Heart left ventricle (tissue), 13 donors: ENCODE data around the gene NUMB.

ENCODE experiments used
- CTCF ChIP-seq, 12 donors: fragments of 200-600 bp; sonication (generic) in 4 of 12; IDR thresholded peaks; one replicate each; pipeline versions ENCODE4 v1.5.0 to v1.8.0; 2018 to 2022; ENCODE audit warnings: antibody characterized with exemption in 12 of 12, mild to moderate bottlenecking in 5 of 12
- POLR2A ChIP-seq, 2 donors: fragments of 450-650 bp; IDR thresholded peaks; one replicate each; pipeline ENCODE4 v1.6.1; 2017; ENCODE audit warnings: antibody characterized with exemption in 2 of 2, mild to moderate bottlenecking in 2 of 2, moderate library complexity in 2 of 2
- donor health status: ischemic (EF 13 %, LVEDD 7.1; RV severe dilation, severe dysfunction).
- donor health status: DM: no; HTN: yes; CAD: no.
- donor health status: DM: no; HTN: no; CAD: no.
- donor health status: ischemic (EF 25% LVEDD 6.9; RV normal size, moderate dysfunction).
- donor health status: ischemic (EF 25% LVEDD 5.7; RV mildly dilated, moderate dysfunction).
- donor health status: ischemic (EF 35%, LVEDD 5.7; RV mildly dilated, moderate dysfunction).
- donor health status: nonischemic (EF 11% LVEDD 7.7; RV severe dilation, severe dysfunction).
- donor health status: DM: yes; HTN: yes; CAD: no.
- donor health status: PGD.
- donor health status: ischemic (EF 29% LVEDD 5.4; RV normal size, mild dysfunction).
- donor health status: nonischemic (EF 23%, LVEDD 6.1; RV moderate dilation, normal function).

- TF ChIP-seq CTCF (IDR thresholded peaks at IDR 0.05) = no peak
- no peak for TF ChIP-seq POLR2A (IDR thresholded peaks at IDR 0.05)
Observed at GRCh38 chr14:73263606-73264005, 194.7 kb downstream of the NUMB start.
